H1 (cell line): Measurements from ENCODE around the gene CCN6. TPM values are rescaled to one million over a fixed set of nuclear protein-coding genes. Genes with fewer than 3 reads are reported as not detected.

Source experiments
- CTBP2 ChIP-seq: IDR thresholded peaks from 2 replicates; pipeline ENCODE4 v1.7.0; 2011; ENCODE audit warnings: borderline replicate concordance, mild to moderate bottlenecking, moderate library complexity, mixed read lengths, low read length; ENCODE audit not compliant: insufficient read depth, insufficient read length
- GABPA ChIP-seq: IDR thresholded peaks from 2 replicates; pipeline ENCODE4 v1.6.1; 2011; ENCODE audit warnings: mild to moderate bottlenecking, low read length, moderate library complexity, borderline replicate concordance; ENCODE audit not compliant: insufficient read depth
- POU5F1 ChIP-seq: IDR thresholded peaks from 2 replicates; pipeline ENCODE4 v1.6.1; 2011; ENCODE audit warnings: low read depth, mild to moderate bottlenecking, low read length, moderate library complexity
- SRF ChIP-seq: IDR thresholded peaks from 2 replicates; pipeline ENCODE4 v1.6.1; 2011; ENCODE audit warnings: mild to moderate bottlenecking, low read depth, low read length, moderate library complexity
- TBP ChIP-seq: IDR thresholded peaks from 2 replicates; pipeline ENCODE4 v1.6.1; 2011; ENCODE audit warnings: low read depth, low read length, improper control_type of control experiment
- TCF12 ChIP-seq: IDR thresholded peaks from 2 replicates; pipeline ENCODE4 v1.6.1; 2011; ENCODE audit warnings: low read depth, mild to moderate bottlenecking, low read length
- polyA plus RNA-seq, 7 experiments: library from polyadenylated mRNA; depleted of rRNA in 3 of 7; stranded (reverse) in 5 of 7; unstranded in 2 of 7; fragments of >200 nt in 5 of 7; fragments of 200-250 nt in 2 of 7; gene quantifications; 1 replicate in 5 of 7; 2 replicates in 1 of 7; 4 replicates in 1 of 7; pipeline versions ENCODE4 v1.2.1 to v1.2.3, GENCODE V29; 2011 to 2013; ENCODE audit warnings: missing spikeins in 2 of 7, mixed read lengths in 2 of 7
- total RNA-seq: library from RNA; stranded (reverse); fragmentation: NEBNext Ultra II Directional; extraction: Animal tissue kit (Norgen Biotek cat#: 25700); gene quantifications from 2 replicates; pipeline ENCODE4 v1.2.1, GENCODE V29; 2021
- TF ChIP-seq, protein P1 (sequence below): IDR thresholded peaks from 2 replicates; pipeline ENCODE4 v1.6.1; 2012; ENCODE audit warnings: inconsistent platforms

Gene CCN6
- total and polyA plus RNA-seq, 2 of the 8 experiments (the other 6 are each of a cell fraction or from before 2014, with no cell fraction given): not detected

GRCh38 chr6:112085286-112086065 lies 31.6 kb downstream of the CCN6 start (continued):
- TF ChIP-seq CTBP2: no peak
- TF ChIP-seq TCF12: no peak
- no peak for TF ChIP-seq TBP
- TF ChIP-seq SRF: no peak
- TF ChIP-seq, protein P1, sequence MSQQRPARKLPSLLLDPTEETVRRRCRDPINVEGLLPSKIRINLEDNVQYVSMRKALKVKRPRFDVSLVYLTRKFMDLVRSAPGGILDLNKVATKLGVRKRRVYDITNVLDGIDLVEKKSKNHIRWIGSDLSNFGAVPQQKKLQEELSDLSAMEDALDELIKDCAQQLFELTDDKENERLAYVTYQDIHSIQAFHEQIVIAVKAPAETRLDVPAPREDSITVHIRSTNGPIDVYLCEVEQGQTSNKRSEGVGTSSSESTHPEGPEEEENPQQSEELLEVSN: no peak
- TF ChIP-seq GABPA: no peak
- no peak for TF ChIP-seq POU5F1
